SU-DHL-6 (cell line): ENCODE data around the gene TAF11L3.
"Not testable (repeated sequence)": the region's sequence is repeated elsewhere in the genome, so short reads cannot be mapped to it uniquely, and the experiment has no call there.

ENCODE experiments used
- EZH2phosphoT487 ChIP-seq: fragments of 200-600 bp; sonication (generic), shearing (Covaris generic); conservative IDR thresholded peaks from 2 replicates; pipeline ENCODE4 v1.6.1; 2018; ENCODE audit warnings: mild to moderate bottlenecking, antibody characterized with exemption, low read length, moderate library complexity, mixed read lengths
- TF ChIP-seq, protein P1 (sequence below): fragments of 200-600 bp; sonication (generic); IDR thresholded peaks from one replicate; pipeline ENCODE4 v1.5.1; 2017; ENCODE audit warnings: antibody characterized with exemption, mild to moderate bottlenecking, low read length, moderate library complexity; ENCODE audit not compliant: insufficient read depth, poor library complexity, severe bottlenecking

- TF ChIP-seq EZH2phosphoT487: not testable (repeated sequence)
- TF ChIP-seq, protein P1, sequence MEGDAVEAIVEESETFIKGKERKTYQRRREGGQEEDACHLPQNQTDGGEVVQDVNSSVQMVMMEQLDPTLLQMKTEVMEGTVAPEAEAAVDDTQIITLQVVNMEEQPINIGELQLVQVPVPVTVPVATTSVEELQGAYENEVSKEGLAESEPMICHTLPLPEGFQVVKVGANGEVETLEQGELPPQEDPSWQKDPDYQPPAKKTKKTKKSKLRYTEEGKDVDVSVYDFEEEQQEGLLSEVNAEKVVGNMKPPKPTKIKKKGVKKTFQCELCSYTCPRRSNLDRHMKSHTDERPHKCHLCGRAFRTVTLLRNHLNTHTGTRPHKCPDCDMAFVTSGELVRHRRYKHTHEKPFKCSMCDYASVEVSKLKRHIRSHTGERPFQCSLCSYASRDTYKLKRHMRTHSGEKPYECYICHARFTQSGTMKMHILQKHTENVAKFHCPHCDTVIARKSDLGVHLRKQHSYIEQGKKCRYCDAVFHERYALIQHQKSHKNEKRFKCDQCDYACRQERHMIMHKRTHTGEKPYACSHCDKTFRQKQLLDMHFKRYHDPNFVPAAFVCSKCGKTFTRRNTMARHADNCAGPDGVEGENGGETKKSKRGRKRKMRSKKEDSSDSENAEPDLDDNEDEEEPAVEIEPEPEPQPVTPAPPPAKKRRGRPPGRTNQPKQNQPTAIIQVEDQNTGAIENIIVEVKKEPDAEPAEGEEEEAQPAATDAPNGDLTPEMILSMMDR: not testable (repeated sequence)
Observed at GRCh38 chr5:17497931-17498330, 20.2 kb upstream of the TAF11L3 start, which contains the start of gene TAF11L2.
